GM10266 (cell line): ENCODE results near the gene VPS72.
A peak's percentile ranks its signal among the peaks of the same experiment; 100 is the strongest.

ENCODE experiments used
- DNase-seq: peaks from one replicate; pipeline ENCODE4 v3.0.0; 2012; ENCODE audit errors: extremely low spot score
- CTCF ChIP-seq: IDR thresholded peaks from 2 replicates; pipeline ENCODE4 v1.5.1; 2012; ENCODE audit warnings: mild to moderate bottlenecking, low read depth; ENCODE audit not compliant: control insufficient read depth, insufficient read depth; ENCODE audit errors: missing control alignments

The VPS72 gene

GRCh38 chr1:151175041-151175741 is 14.8 kb downstream of the VPS72 start:
- TF ChIP-seq CTCF: no peak
- DNase-seq: no peak

- no peak for TF ChIP-seq CTCF
- no peak for DNase-seq
Observed at GRCh38 chr1:151171190-151171589, 18.8 kb downstream of the VPS72 start.

GRCh38 chr1:151167116-151167515 is 22.9 kb downstream of the VPS72 start:
- DNase-seq: no peak
- TF ChIP-seq CTCF: no peak

- TF ChIP-seq CTCF: no peak
- DNase-seq: no peak
Observed at GRCh38 chr1:151166505-151166956, 23.5 kb downstream of the VPS72 start.

- peak; percentile 89 for DNase-seq
- TF ChIP-seq CTCF: no peak
Observed at GRCh38 chr1:151165738-151166504, 24.1 kb downstream of the VPS72 start, which contains the start of the genes LYSMD1 and SCNM1. Gene LYSMD1 (minus strand): TSS chr1:151165902. CDS start chr1:151165258, 644 bp downstream. Gene SCNM1 (plus strand): TSS chr1:151166144. CDS start chr1:151166153, 9 bp downstream.

GRCh38 chr1:151165281-151165737 is 24.7 kb downstream of the VPS72 start:
- no peak for DNase-seq

More at GRCh38 chr1:151165281-151165737, 24.7 kb downstream of the VPS72 start:
- no peak for TF ChIP-seq CTCF
